Stomach (tissue), 9 donors: ENCODE measurements around the gene SELL. TPM values are rescaled to one million over a fixed set of nuclear protein-coding genes. Genes with fewer than 3 reads are reported as not detected.

Experiments used
- DNase-seq, 2 donors: peaks; one replicate each; pipeline versions ENCODE4 v3.0.0 to v3.0.0-alpha.2; 2013 to 2019
- H3K27ac ChIP-seq, 5 donors: fragments of 200-600 bp in 4 of 5; sonication (generic) in 4 of 5; one replicate each; pipeline ENCODE4 v1.5.1; 2013 to 2019; ENCODE audit warnings: mild to moderate bottlenecking in 1 of 5, moderate library complexity in 1 of 5
- H3K27me3 ChIP-seq, 3 donors: fragments of 200-600 bp; sonication (generic); one replicate each; pipeline ENCODE4 v1.5.1; 2017 to 2019; ENCODE audit warnings: mixed run types in 1 of 3
- H3K36me3 ChIP-seq, 4 donors: fragments of 200-600 bp; sonication (generic); 1 replicate in 3 of 4; 2 replicates in 1 of 4; pipeline ENCODE4 v1.5.1; 2016 to 2019
- H3K4me1 ChIP-seq, 4 donors: fragments of 200-600 bp; sonication (generic); one replicate each; pipeline ENCODE4 v1.5.1; 2016 to 2019
- H3K4me3 ChIP-seq, 4 donors: fragments of 200-600 bp; sonication (generic) in 3 of 4; one replicate each; pipeline ENCODE4 v1.5.1; 2016 to 2019; ENCODE audit warnings: mild to moderate bottlenecking in 1 of 4
- H3K9me3 ChIP-seq, 4 donors: fragments of 200-600 bp; sonication (generic); one replicate each; pipeline ENCODE4 v1.5.1; 2016 to 2019
- EP300 ChIP-seq: sonication (generic); formaldehyde crosslinking; IDR thresholded peaks from one replicate; pipeline ENCODE4 v1.6.1; 2017; ENCODE audit warnings: antibody characterized with exemption
- POLR2A ChIP-seq, 4 donors: fragments of 450-650 bp; IDR thresholded peaks; one replicate each; pipeline ENCODE4 v1.6.1; 2016; ENCODE audit warnings: antibody characterized with exemption in 4 of 4, control low read depth in 2 of 4, mild to moderate bottlenecking in 1 of 4, moderate library complexity in 1 of 4
- POLR2AphosphoS5 ChIP-seq, 3 donors: sonication (generic); formaldehyde crosslinking; IDR thresholded peaks; one replicate each; pipeline ENCODE4 v1.6.1; 2016; ENCODE audit warnings: antibody characterized with exemption in 3 of 3
- WGBS, 5 donors: extraction: QIAGEN DNeasy Blood & Tissue Kit in 3 of 5; methylation state at CpG; one replicate each; pipeline versions ENCODE4 v1.1.5 to v1.1.7; 2013 to 2018; 5-methylcytosine and 5-hydroxymethylcytosine counted together
- intact Hi-C: fragments of 100-400 bp; cut with DNase I; formaldehyde crosslinking; loops from one replicate; pipeline ENCODE4 v1.15.1; 2023; ENCODE audit warnings: low total_unique reads
- polyA plus RNA-seq, 3 donors: library from polyadenylated mRNA; stranded (reverse); fragments of 200-250 nt; gene quantifications; one replicate each; pipeline ENCODE4 v1.2.3, GENCODE V29; 2013
- total RNA-seq, 5 donors: library from RNA; depleted of rRNA; stranded (reverse); fragments of >200 nt; gene quantifications; one replicate each; pipeline versions ENCODE4 v1.1.0 to v1.2.3, GENCODE V29; 2014 to 2016
- TF ChIP-seq, protein P1 (sequence below), 7 experiments: fragments of 450-650 bp in 4 of 7; fragments of 200-600 bp in 3 of 7; sonication (generic) in 3 of 7; IDR thresholded peaks; one replicate each; pipeline ENCODE4 v1.5.1; 2016 to 2019; ENCODE audit warnings: antibody characterized with exemption in 7 of 7, control low read depth in 2 of 7, mild to moderate bottlenecking in 1 of 7
- donor health status: healthy with polysubstance abuse.
- donor health status: Bipolar disorder and iron deficiency.
- donor health status: healthy.

SELL gene
- total and polyA plus RNA-seq, 8 donors: 1.1 to 11.9 (median 2.9) TPM; not detected in 3

DNA sequence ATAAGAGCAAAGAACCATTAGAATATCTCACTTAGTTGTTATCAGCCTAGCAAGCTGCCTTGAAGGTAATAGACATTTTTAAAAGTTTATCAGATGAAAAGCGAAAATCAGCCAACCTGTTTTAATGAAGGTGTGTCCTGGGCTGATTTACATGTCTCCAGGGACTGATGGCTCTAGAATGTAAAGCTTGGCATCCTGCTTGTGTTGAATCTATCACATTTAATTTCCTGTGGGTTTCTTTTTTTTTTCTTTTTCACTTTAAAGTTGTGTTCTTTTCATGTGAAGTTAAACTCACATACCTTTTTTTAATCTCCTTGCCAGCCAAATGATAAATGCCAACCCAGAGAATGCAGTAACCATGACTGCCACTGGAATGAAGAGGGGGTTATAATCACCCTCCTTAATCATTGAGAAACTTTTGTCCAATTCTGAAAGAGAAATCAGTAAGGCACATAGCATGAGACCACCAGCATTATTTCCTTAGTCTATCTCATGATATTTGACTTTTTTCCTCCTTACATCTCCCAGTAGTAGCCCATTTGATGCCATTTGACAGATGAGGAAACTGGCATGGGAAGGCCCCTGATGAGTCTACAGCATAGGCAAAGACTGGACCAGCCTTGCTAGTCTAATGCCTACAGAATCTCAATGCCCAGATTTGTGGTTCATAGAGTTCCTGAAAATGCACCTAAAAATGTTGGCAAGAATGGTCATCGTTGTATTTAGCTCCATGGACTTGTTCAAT lies 10.0 kb downstream of the SELL start:
- WGBS, 5 donors: 55 to 79% (median 72%) methylated on average over 2 of the region's 2 CpGs

DNA sequence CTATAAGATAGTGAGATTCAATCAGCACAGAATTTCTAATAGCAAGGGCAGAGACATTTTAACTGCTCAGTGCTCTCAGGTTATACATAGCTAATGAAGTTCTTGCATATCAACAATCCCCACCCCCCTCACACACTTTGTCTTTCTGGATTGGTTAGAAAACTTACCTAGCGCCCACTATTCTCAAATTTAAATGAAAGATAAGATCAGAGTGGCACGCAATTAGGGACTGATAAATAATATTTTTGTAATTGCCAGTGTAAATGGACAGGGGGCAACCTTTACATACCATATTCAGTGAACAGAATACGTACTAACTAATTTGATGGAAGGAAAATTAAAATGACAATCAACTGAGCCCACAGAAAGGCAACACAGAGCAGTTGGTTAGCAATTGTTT lies 11.7 kb downstream of the SELL start:
- H3K4me3 ChIP-seq: no peak overlapping the region
- no peak for TF ChIP-seq POLR2A (IDR thresholded peaks at IDR 0.05)
- TF ChIP-seq, protein P1, sequence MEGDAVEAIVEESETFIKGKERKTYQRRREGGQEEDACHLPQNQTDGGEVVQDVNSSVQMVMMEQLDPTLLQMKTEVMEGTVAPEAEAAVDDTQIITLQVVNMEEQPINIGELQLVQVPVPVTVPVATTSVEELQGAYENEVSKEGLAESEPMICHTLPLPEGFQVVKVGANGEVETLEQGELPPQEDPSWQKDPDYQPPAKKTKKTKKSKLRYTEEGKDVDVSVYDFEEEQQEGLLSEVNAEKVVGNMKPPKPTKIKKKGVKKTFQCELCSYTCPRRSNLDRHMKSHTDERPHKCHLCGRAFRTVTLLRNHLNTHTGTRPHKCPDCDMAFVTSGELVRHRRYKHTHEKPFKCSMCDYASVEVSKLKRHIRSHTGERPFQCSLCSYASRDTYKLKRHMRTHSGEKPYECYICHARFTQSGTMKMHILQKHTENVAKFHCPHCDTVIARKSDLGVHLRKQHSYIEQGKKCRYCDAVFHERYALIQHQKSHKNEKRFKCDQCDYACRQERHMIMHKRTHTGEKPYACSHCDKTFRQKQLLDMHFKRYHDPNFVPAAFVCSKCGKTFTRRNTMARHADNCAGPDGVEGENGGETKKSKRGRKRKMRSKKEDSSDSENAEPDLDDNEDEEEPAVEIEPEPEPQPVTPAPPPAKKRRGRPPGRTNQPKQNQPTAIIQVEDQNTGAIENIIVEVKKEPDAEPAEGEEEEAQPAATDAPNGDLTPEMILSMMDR (IDR thresholded peaks at IDR 0.05): no peak
- no peak for TF ChIP-seq POLR2AphosphoS5 (IDR thresholded peaks at IDR 0.05)
- no peak for TF ChIP-seq EP300
- DNase-seq: no peak
- peaks cover 0 to 11% (median 0%) of the 10 kb centered on the region in 4 donors for H3K4me1 ChIP-seq
- intact Hi-C loops: loop anchor here (10.0 kb wide), 1 partner anchor 95 kb away; no protein-coding TSS in a partner anchor
- no peaks in the 10 kb centered on the region for H3K36me3 ChIP-seq
- no peak overlapping the region for H3K27ac ChIP-seq
- WGBS, 5 donors: 38 to 63% (median 57%) methylated on average over 3 of the region's 3 CpGs
- no peaks in the 10 kb centered on the region for H3K9me3 ChIP-seq
- H3K27me3 ChIP-seq: no peaks in the 10 kb centered on the region

More for the DNA sequence above, 10.0 kb downstream of the SELL start:
- no peak overlapping the region for H3K27ac ChIP-seq
- TF ChIP-seq POLR2AphosphoS5 (IDR thresholded peaks at IDR 0.05) (no peak), POLR2A (IDR thresholded peaks at IDR 0.05) (no peak), EP300 (no peak)
- TF ChIP-seq, protein P1 (IDR thresholded peaks at IDR 0.05): no peak
- DNase-seq: no peak
- H3K27me3 ChIP-seq: no peaks in the 10 kb centered on the region
- no peaks in the 10 kb centered on the region for H3K36me3 ChIP-seq
- H3K4me3 ChIP-seq: no peak overlapping the region
- H3K9me3 ChIP-seq: no peaks in the 10 kb centered on the region
- H3K4me1 ChIP-seq: no peaks in the 10 kb centered on the region
- intact Hi-C loops: loop anchor here (10.0 kb wide), 1 partner anchor 97 kb away; no protein-coding TSS in a partner anchor

GRCh38 chr1:169698976-169699375 lies 12.4 kb downstream of the SELL start:
- Histone ChIP-seq H3K27me3 (no peaks in the 10 kb centered on the region), H3K4me1 (peaks cover 0 to 15% (median 0%) of the 10 kb centered on the region in 4 donors), H3K9me3 (no peaks in the 10 kb centered on the region), H3K36me3 (no peaks in the 10 kb centered on the region), H3K4me3 (no peak overlapping the region), H3K27ac (no peak overlapping the region)
- intact Hi-C loops: no loop called here
- DNase-seq: no peak
- WGBS, 5 donors: 54 to 67% (median 62%) methylated on average over 3 of the region's 3 CpGs
- TF ChIP-seq, protein P1 (IDR thresholded peaks at IDR 0.05): no peak
- TF ChIP-seq POLR2A (IDR thresholded peaks at IDR 0.05) (no peak), EP300 (no peak), POLR2AphosphoS5 (IDR thresholded peaks at IDR 0.05) (no peak)

- Histone ChIP-seq H3K36me3 (no peaks in the 10 kb centered on the region), H3K4me3 (no peak overlapping the region), H3K27me3 (no peaks in the 10 kb centered on the region), H3K27ac (no peak overlapping the region), H3K9me3 (no peaks in the 10 kb centered on the region), H3K4me1 (peaks cover 0 to 20% (median 0%) of the 10 kb centered on the region in 4 donors)
- intact Hi-C loops: no loop called here
- TF ChIP-seq POLR2A (IDR thresholded peaks at IDR 0.05) (no peak), EP300 (no peak), POLR2AphosphoS5 (IDR thresholded peaks at IDR 0.05) (no peak)
- TF ChIP-seq, protein P1 (IDR thresholded peaks at IDR 0.05): no peak
- 67 to 87% (median 77%) methylated on average over 1 of the region's 1 CpG for WGBS, 5 donors
- DNase-seq: no peak
These were observed 13.7 kb downstream of the SELL start for GRCh38 chr1:169697755-169698154.
